K562 (cell line): ENCODE measurements around the gene PDZD2. TPM values are rescaled to one million over a fixed set of nuclear protein-coding genes. Genes with fewer than 3 reads are reported as not detected.
A peak's percentile ranks its signal among the peaks of the same experiment; 100 is the strongest.

Source experiments
- ARID4B ChIP-seq: sonication (generic); formaldehyde crosslinking; IDR thresholded peaks from 2 replicates; pipeline ENCODE4 v1.8.0; 2022; ENCODE audit warnings: mild to moderate bottlenecking, missing genetic modification reagents
- CBFA2T2 ChIP-seq: fragments of 450-650 bp; conservative IDR thresholded peaks from 2 replicates; pipeline ENCODE4 v1.6.1; 2017; ENCODE audit warnings: mild to moderate bottlenecking
- CREB1 ChIP-seq, 2 experiments: sonication (generic) in 1 of 2; formaldehyde crosslinking in 1 of 2; IDR thresholded peaks; 2 replicates each; pipeline versions ENCODE4 v1.6.1 to v1.8.0; 2012 to 2022; ENCODE audit warnings: inconsistent platforms in 1 of 2, mild to moderate bottlenecking in 1 of 2, missing genetic modification reagents in 1 of 2, moderate library complexity in 1 of 2
- CXXC5 ChIP-seq: fragments of 250-450 bp; sonication (Bioruptor Pico); IDR thresholded peaks from 2 replicates; pipeline ENCODE4 v1.8.0; 2022; ENCODE audit warnings: inconsistent platforms, mild to moderate bottlenecking, moderate library complexity
- ETV1 ChIP-seq: fragments of 450-650 bp; conservative IDR thresholded peaks from 2 replicates; pipeline ENCODE4 v1.6.1; 2016; ENCODE audit warnings: missing genetic modification characterization, control low read depth, low read depth, missing compliant biosample characterization
- EWSR1 ChIP-seq: fragments of 450-650 bp; IDR thresholded peaks from 2 replicates; pipeline ENCODE4 v1.6.1; 2018; ENCODE audit warnings: borderline replicate concordance, mild to moderate bottlenecking, low read depth, moderate library complexity; ENCODE audit not compliant: partially characterized antibody
- IRF2 ChIP-seq: sonication (generic); formaldehyde crosslinking; IDR thresholded peaks from 2 replicates; pipeline ENCODE4 v1.8.1; 2022; ENCODE audit warnings: mild to moderate bottlenecking, missing genetic modification reagents
- RCOR1 ChIP-seq, 2 experiments: IDR thresholded peaks; 2 replicates each; pipeline ENCODE4 v1.6.1; 2012; ENCODE audit warnings: low read depth in 2 of 2, low read length in 2 of 2, borderline replicate concordance in 1 of 2, improper control_type of control experiment in 1 of 2
- SAFB2 ChIP-seq: fragments of 200-400 bp; formaldehyde crosslinking; IDR thresholded peaks from 2 replicates; pipeline ENCODE4 v1.6.1; 2018; ENCODE audit warnings: borderline replicate concordance, low read length, low read depth, moderate library complexity; ENCODE audit not compliant: severe bottlenecking
- SIN3A ChIP-seq, 2 experiments: fragments of 150-350 bp in 1 of 2; IDR thresholded peaks; 2 replicates each; pipeline ENCODE4 v1.6.1; 2011 to 2016; ENCODE audit warnings: borderline replicate concordance in 2 of 2, low read depth in 2 of 2, low read length in 2 of 2, mild to moderate bottlenecking in 2 of 2, moderate library complexity in 2 of 2; ENCODE audit not compliant: control insufficient read depth in 1 of 2
- SMAD1 ChIP-seq: fragments of 150-350 bp; IDR thresholded peaks from 2 replicates; pipeline ENCODE4 v1.6.1; 2014; ENCODE audit warnings: low read length, low read depth; ENCODE audit not compliant: partially characterized antibody
- TEAD2 ChIP-seq: fragments of 450-650 bp; IDR thresholded peaks from 2 replicates; pipeline ENCODE4 v1.6.1; 2016; ENCODE audit warnings: missing genetic modification characterization, control low read depth, missing compliant biosample characterization
- TFAP4 ChIP-seq: sonication (generic); formaldehyde crosslinking; IDR thresholded peaks from 2 replicates; pipeline ENCODE4 v1.8.0; 2022; ENCODE audit warnings: missing genetic modification reagents, mild to moderate bottlenecking, moderate library complexity, borderline replicate concordance
- ZNF212 ChIP-seq: fragments of 450-650 bp; formaldehyde crosslinking; IDR thresholded peaks from 2 replicates; pipeline ENCODE4 v1.4.0; 2020; ENCODE audit warnings: mild to moderate bottlenecking
- ZNF316 ChIP-seq: fragments of 450-650 bp; IDR thresholded peaks from 2 replicates; pipeline ENCODE4 v1.6.1; 2016
- polyA plus RNA-seq, 8 experiments: library from polyadenylated mRNA; depleted of rRNA in 4 of 8; stranded (reverse) in 5 of 8; unstranded in 3 of 8; fragments of >200 nt; fragmentation: Nextera tagmentation in 2 of 8; fragmentation: Illumina TruSeq in 1 of 8; extraction: Ambion mirVana in 2 of 8; extraction: Trizol in 1 of 8; gene quantifications; 2 replicates each; pipeline versions ENCODE4 v1.2.1 to v1.2.3, GENCODE V29; 2011 to 2014; ENCODE audit warnings: inconsistent platforms in 1 of 8, missing spikeins in 1 of 8
- total RNA-seq, 7 experiments: library from RNA; depleted of rRNA in 6 of 7; stranded (reverse); fragments of >200 nt in 6 of 7; fragmentation: Illumina TruSeq in 2 of 7; extraction: Trizol in 2 of 7; gene quantifications; 2 replicates each; pipeline versions ENCODE4 v1.2.1 to v1.2.3, GENCODE V29; 2011 to 2021; ENCODE audit warnings: low replicate concordance in 1 of 7
- TF ChIP-seq, protein P1 (sequence below): fragments of 150-350 bp; IDR thresholded peaks from 2 replicates; pipeline ENCODE4 v1.6.1; 2014; ENCODE audit warnings: low read depth, mild to moderate bottlenecking, low read length, borderline replicate concordance
- TF ChIP-seq, protein P2 (sequence below): fragments of 450-650 bp; IDR thresholded peaks from 2 replicates; pipeline ENCODE4 v1.6.1; 2016; ENCODE audit warnings: low read depth, mild to moderate bottlenecking, moderate library complexity
- TF ChIP-seq, protein P3 (sequence below): fragments of 250-450 bp; sonication (Bioruptor Pico); IDR thresholded peaks from 2 replicates; pipeline ENCODE4 v1.9.0; 2021; ENCODE audit warnings: mild to moderate bottlenecking

PDZD2 gene
- total and polyA plus RNA-seq, 9 of the 15 experiments (the other 6 are each of a cell fraction or from before 2014, with no cell fraction given) = 0.02 to 0.08 (median 0.04) TPM; not detected in 6

GRCh38 chr5:31811210-31811609 is 172.3 kb downstream of the PDZD2 start (continued):
- no peak for TF ChIP-seq EWSR1
- no peak for TF ChIP-seq RCOR1 (IDR thresholded peaks at IDR 0.05; ENCODE audit: borderline replicate concordance in 1 of 2, low read depth in 2 of 2, low read length in 2 of 2)
- TF ChIP-seq IRF2 (CRISPR knock-in tag) = no peak
- TF ChIP-seq CBFA2T2 = peak; percentile 32; the same call in 1 of the 2 replicates
- TF ChIP-seq TEAD2 (tag) = no peak
- no peak for TF ChIP-seq SMAD1
- peak; percentile 52; the same call in 1 of the 2 replicates for TF ChIP-seq ZNF316
- TF ChIP-seq TFAP4 (CRISPR knock-in tag) = no peak
- TF ChIP-seq, protein P1, sequence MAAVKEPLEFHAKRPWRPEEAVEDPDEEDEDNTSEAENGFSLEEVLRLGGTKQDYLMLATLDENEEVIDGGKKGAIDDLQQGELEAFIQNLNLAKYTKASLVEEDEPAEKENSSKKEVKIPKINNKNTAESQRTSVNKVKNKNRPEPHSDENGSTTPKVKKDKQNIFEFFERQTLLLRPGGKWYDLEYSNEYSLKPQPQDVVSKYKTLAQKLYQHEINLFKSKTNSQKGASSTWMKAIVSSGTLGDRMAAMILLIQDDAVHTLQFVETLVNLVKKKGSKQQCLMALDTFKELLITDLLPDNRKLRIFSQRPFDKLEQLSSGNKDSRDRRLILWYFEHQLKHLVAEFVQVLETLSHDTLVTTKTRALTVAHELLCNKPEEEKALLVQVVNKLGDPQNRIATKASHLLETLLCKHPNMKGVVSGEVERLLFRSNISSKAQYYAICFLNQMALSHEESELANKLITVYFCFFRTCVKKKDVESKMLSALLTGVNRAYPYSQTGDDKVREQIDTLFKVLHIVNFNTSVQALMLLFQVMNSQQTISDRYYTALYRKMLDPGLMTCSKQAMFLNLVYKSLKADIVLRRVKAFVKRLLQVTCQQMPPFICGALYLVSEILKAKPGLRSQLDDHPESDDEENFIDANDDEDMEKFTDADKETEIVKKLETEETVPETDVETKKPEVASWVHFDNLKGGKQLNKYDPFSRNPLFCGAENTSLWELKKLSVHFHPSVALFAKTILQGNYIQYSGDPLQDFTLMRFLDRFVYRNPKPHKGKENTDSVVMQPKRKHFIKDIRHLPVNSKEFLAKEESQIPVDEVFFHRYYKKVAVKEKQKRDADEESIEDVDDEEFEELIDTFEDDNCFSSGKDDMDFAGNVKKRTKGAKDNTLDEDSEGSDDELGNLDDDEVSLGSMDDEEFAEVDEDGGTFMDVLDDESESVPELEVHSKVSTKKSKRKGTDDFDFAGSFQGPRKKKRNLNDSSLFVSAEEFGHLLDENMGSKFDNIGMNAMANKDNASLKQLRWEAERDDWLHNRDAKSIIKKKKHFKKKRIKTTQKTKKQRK = no peak
- no peak for TF ChIP-seq CREB1 (IDR thresholded peaks at IDR 0.05)
- no peak for TF ChIP-seq CREB1 (CRISPR knock-in tag; IDR thresholded peaks at IDR 0.05)
- no peak for TF ChIP-seq SIN3A (IDR thresholded peaks at IDR 0.05; ENCODE audit: borderline replicate concordance in 2 of 2, control insufficient read depth in 1 of 2, low read depth in 2 of 2, low read length in 2 of 2)
- TF ChIP-seq ETV1 = no peak
- no peak for TF ChIP-seq SAFB2
- no peak for TF ChIP-seq ZNF212 (CRISPR knock-in tag)
- TF ChIP-seq, protein P2, sequence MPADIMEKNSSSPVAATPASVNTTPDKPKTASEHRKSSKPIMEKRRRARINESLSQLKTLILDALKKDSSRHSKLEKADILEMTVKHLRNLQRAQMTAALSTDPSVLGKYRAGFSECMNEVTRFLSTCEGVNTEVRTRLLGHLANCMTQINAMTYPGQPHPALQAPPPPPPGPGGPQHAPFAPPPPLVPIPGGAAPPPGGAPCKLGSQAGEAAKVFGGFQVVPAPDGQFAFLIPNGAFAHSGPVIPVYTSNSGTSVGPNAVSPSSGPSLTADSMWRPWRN = no peak
- no peak for TF ChIP-seq CXXC5 (CRISPR knock-in tag)
- TF ChIP-seq, protein P3, sequence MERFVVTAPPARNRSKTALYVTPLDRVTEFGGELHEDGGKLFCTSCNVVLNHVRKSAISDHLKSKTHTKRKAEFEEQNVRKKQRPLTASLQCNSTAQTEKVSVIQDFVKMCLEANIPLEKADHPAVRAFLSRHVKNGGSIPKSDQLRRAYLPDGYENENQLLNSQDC (CRISPR knock-in tag) = no peak
- TF ChIP-seq ARID4B (CRISPR knock-in tag) = no peak
